ENCODE results near the gene CEP63.

DNA sequence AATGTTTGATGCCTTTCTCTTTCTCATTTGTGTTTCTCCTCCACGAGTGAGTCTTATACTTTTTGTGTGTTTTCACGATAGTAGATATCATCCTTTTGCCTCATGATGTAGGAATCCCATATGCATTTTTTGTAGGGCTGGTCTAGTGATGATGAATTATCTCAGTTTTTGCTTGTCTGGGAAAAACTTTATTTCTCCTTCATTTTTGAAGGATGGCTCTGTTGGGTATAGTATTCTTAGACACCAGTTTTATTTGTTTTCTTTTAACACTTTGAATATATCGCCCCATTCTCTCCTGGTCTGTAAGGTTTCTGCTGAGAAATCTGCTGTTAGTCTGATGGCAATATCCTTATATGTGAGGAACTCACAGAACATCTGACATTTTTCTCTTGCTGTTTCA, 18.3 kb downstream of the CEP63 start:
- TF ChIP-seq CTBP2 (IDR thresholded peaks at IDR 0.05; ENCODE audit: borderline replicate concordance, insufficient read depth, insufficient read length, low read length) (no peak), GTF2F1 (IDR thresholded peaks at IDR 0.05; ENCODE audit: borderline replicate concordance, low read depth, low read length) (no peak), POLR2A (IDR thresholded peaks at IDR 0.05; ENCODE audit: control extremely low read depth in 1 of 2, low read depth in 2 of 2, low read length in 2 of 2) (no peak), EZH2 (IDR thresholded peaks at IDR 0.05; ENCODE audit: low read depth, low read length, severe bottlenecking) (no peak), POLR2AphosphoS5 (IDR thresholded peaks at IDR 0.05; ENCODE audit: low read depth, low read length) (no peak), ZNF274 (IDR thresholded peaks at IDR 0.05; ENCODE audit: borderline replicate concordance, extremely low read depth, low read length) (no peak)
- TF ChIP-seq, protein P1, sequence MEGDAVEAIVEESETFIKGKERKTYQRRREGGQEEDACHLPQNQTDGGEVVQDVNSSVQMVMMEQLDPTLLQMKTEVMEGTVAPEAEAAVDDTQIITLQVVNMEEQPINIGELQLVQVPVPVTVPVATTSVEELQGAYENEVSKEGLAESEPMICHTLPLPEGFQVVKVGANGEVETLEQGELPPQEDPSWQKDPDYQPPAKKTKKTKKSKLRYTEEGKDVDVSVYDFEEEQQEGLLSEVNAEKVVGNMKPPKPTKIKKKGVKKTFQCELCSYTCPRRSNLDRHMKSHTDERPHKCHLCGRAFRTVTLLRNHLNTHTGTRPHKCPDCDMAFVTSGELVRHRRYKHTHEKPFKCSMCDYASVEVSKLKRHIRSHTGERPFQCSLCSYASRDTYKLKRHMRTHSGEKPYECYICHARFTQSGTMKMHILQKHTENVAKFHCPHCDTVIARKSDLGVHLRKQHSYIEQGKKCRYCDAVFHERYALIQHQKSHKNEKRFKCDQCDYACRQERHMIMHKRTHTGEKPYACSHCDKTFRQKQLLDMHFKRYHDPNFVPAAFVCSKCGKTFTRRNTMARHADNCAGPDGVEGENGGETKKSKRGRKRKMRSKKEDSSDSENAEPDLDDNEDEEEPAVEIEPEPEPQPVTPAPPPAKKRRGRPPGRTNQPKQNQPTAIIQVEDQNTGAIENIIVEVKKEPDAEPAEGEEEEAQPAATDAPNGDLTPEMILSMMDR (IDR thresholded peaks at IDR 0.05; ENCODE audit: control extremely low read depth in 1 of 3, insufficient read depth in 1 of 3, low read depth in 1 of 3, low read length in 3 of 3): no peak
- TF ChIP-seq, protein P2, sequence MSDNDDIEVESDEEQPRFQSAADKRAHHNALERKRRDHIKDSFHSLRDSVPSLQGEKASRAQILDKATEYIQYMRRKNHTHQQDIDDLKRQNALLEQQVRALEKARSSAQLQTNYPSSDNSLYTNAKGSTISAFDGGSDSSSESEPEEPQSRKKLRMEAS (IDR thresholded peaks at IDR 0.05): no peak

All from H1 (cell line).